Frontal cortex (tissue), 4 donors: ENCODE data around the gene GCNA. TPM values are rescaled to one million over a fixed set of nuclear protein-coding genes. Genes with fewer than 3 reads are reported as not detected.

ENCODE experiments used
- DNase-seq, 2 donors: peaks; one replicate each; pipeline ENCODE4 v3.0.0; 2012; ENCODE audit warnings: low spot score in 2 of 2
- FAIRE-seq: peaks from 2 replicates; lab custom pipeline; 2012; peaks lifted over from hg19 to GRCh38; lab: Jason Lieb, UNC
- total RNA-seq: library from RNA; depleted of rRNA; stranded (reverse); fragments of >200 nt; gene quantifications from one replicate; pipeline ENCODE4 v1.2.3, GENCODE V29; 2014
- donor health status: control.
- donor health status: control.
- donor health status: control.

The GCNA gene
- total RNA-seq: 2.0 TPM

GRCh38 chrX:71578253-71579135 is at the start of gene GCNA:
Gene GCNA (plus strand): TSS chrX:71578437. CDS start chrX:71580822, 2,385 bp downstream.
- DNase-seq (no peak), FAIRE-seq (no peak)

DNA sequence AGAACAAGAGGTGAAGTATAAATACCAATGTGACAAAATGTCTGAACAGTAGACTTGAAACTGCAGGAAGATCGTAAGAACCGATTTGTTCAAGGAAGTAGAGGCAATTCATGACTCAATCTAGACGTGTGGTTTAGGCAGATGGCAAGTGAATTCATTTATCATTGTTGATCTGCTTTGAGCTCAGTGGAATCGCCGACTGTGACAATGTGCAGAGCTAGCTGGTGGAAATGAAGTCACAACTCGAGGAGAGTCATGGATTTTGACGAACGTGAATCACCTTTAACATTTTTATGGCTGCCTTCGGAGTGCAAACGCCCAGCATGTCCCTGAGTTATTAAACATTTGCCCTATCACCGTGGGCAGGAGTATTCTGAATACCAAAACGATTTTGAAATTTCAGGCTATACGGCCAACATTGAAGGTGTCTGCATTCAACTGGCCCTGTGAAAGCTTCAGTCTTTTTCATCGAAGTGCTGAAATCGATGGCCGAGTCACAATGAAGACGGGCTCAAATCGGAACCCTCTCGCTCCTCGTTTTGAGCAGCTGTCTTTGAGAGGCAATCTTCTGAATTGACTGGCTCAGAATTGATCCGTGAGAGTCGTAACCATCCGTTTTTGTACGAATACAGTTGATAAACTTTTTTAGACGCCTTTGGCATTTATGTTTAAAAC is 46.0 kb upstream of the GCNA start:
- FAIRE-seq (no peak), DNase-seq (no peak)

DNA sequence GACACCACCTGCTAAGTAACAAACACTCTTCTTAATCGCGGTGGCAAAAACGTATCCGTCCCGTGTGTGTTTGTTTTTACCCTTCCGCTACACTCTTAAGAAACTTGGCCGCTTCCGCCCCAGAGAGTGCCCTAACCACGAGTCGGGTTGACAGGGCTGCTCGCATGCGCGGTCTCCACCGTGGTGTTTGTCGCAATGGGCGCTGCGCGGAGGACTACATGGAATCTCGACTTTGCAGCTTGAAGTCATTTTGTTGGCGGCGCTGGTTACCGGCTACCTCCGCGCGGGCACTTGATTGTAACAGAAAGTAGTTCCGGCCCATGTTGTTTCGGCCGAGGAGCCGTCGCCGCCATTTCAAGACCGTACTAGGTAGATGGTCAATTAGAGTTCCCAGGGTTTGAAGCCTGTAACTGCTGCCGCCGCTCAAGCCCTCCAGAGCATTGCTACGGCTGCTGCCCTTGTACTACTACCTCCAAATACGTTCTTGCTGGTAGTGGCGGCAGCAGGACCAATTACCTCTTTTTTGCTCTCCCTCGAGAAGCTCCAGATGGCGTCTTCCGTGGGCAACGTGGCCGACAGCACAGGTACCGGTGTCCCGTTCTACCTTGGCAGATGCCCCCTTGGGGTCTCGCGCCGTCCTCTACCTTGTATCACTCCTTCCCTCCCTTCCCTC is 45.3 kb upstream of the GCNA start, which contains the start of gene OGT:
TSS of gene OGT (plus strand) at position 352 of the 673 bp plus-strand sequence. CDS start at position 548, 196 bp downstream.
- no peak for FAIRE-seq
- DNase-seq: peak; percentile 33 to 49

DNA sequence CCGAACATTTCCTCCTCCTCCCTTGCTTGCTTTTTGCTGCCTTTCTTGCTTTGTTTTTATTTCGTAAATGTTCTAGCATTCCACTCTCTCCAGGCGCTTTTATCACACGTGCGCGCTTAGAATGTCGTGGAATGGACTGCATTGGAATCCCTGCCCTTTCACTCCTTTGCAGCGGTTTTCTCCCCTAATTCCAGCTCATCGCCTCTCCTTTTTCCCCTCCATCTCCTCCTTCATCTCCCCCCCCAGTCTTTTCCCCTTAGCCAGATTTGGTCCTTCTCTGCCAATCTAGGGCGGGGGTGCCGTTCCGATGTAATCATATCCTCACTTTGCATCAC is 44.8 kb upstream of the GCNA start:
- no peak for DNase-seq
- no peak for FAIRE-seq

GRCh38 chrX:71533851-71534561 is 44.2 kb upstream of the GCNA start:
- DNase-seq (no peak), FAIRE-seq (no peak)

DNA sequence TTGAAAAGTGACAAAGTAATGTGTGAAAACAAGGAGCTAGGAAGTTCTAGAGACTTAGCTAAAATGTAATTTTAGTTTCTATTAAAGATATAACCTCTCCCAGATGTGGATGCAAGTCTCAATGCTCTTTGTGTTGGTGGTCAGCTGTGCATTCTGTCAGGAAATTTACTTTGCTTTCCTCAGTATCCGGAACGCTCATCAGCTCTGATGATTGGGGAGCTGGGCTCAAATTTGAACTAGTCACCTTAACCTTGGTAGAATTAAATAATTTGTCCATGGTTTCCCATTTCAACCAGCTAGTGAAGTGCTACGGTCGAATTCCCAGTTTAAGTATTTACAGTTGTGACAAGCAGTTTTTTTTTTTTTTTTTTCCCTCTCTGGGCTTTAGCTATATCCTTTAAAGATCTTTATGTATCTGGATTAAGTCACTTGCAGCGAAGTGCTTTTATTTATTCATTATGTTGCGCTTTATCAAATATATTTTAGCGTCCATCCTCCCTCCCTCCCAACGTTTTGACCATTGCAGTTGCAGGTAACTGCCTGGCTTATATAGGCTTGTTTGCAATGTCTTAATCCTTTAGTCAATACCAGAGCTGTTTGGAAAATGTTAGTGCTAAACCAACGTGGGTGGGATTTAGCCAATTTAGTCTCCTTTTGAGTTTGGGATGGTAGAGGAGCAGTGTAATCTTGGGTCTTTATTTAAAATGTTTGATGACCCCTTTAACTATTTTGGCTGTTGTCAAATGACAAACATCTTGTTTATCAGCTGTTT is 43.3 kb upstream of the GCNA start:
- FAIRE-seq (no peak), DNase-seq (no peak)

DNA sequence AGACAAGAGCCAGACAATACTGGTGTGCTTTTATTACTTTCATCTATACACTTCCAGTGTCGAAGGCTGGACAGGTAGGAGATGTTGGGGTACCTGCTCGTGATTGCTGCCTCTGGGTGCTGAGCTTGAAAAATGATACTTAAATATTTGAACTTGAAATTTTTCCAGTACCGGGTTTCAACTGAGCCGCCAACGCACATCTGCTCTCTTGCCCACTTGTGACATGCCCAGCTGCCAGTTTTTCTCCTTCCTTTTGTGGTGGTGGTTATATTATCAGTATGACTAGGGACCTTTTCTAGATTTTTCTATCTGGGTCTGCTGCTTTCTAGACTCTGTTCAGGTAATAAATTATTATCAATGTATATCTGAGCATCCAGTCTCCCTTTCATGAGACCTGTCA is 42.0 kb upstream of the GCNA start:
- DNase-seq: no peak
- no peak for FAIRE-seq

DNA sequence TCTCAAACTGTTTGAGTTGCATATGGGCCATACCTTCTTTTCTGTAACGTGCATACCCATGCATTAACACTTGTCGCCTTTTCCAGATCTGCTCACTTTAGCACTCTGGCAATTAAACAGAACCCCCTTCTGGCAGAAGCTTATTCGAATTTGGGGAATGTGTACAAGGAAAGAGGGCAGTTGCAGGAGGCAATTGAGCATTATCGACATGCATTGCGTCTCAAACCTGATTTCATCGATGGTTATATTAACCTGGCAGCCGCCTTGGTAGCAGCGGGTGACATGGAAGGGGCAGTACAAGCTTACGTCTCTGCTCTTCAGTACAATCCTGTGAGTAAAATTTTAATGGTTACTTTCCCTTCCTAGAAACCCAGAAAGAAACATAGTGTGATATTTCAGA is 40.5 kb upstream of the GCNA start:
- no peak for DNase-seq
- no peak for FAIRE-seq

- FAIRE-seq (no peak), DNase-seq (no peak)
Observed at GRCh38 chrX:71540801-71541200, 37.4 kb upstream of the GCNA start.

GRCh38 chrX:71541210-71542022 is 36.8 kb upstream of the GCNA start:
- DNase-seq (no peak), FAIRE-seq (no peak)

- FAIRE-seq: no peak
- DNase-seq: no peak
Observed at GRCh38 chrX:71542411-71542810, 35.8 kb upstream of the GCNA start.

- DNase-seq (no peak), FAIRE-seq (no peak)
Observed at GRCh38 chrX:71542825-71543224, 35.4 kb upstream of the GCNA start.

DNA sequence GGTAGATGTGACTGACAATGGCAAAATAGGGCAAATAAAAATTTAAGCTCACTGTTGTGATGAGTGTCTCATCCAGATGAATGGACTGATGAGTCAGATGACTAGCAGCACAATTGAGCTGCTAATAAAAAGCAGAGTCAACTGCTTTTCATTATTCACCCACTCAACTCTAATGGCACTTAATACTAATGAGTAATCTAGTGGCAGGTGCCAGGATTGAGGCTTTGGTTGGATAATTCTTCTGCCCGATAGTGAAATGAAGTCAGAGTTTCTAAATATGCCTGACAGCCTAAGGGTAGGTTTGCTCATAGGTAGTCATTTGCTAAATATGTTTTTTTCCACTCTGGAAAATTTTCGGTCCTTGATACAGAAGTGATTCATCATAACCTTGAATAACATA is 34.9 kb upstream of the GCNA start:
- DNase-seq (no peak), FAIRE-seq (no peak)

GRCh38 chrX:71545364-71545763 is 32.9 kb upstream of the GCNA start:
- DNase-seq: no peak
- FAIRE-seq: no peak

DNA sequence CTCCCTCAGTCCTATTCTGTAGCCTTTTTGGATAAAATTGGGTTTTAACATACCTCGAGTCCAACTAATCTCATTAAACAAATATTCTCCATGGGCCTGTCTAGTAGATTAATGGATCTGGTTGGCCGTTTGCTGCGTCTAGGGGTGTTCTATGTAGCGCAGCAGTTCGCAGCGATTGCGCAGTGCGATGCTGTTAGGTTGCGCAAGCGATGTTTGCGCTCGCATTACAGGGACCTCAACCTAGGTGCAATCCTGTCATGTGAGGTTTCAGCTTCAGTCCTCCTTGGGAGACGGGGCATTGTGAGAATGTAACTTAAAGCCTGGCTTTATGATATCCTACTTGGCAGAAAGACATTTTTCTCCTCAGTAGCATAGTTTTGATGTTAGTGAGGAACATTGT is 31.4 kb upstream of the GCNA start:
- DNase-seq (no peak), FAIRE-seq (no peak)

- FAIRE-seq (no peak), DNase-seq (no peak)
Observed at GRCh38 chrX:71547339-71547738, 30.9 kb upstream of the GCNA start.

DNA sequence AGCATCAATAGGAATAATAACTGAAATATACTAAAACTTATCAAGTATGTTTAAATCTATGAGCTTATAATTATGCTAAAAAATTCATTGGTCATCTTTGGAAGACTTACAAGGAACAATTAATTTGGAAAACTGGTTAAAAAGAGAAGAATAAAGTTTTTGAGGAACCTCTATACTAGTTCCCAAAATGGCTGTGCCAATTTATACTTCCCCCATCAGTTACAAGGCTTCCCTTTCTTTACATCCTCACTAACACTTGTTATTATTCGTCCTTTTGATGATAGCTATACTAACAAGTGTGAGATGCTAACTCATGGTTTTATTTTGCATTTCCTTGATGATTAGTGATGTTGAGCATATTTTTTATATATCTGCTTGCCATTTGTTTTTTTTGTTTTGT is 28.3 kb upstream of the GCNA start:
- FAIRE-seq: no peak
- no peak for DNase-seq

DNA sequence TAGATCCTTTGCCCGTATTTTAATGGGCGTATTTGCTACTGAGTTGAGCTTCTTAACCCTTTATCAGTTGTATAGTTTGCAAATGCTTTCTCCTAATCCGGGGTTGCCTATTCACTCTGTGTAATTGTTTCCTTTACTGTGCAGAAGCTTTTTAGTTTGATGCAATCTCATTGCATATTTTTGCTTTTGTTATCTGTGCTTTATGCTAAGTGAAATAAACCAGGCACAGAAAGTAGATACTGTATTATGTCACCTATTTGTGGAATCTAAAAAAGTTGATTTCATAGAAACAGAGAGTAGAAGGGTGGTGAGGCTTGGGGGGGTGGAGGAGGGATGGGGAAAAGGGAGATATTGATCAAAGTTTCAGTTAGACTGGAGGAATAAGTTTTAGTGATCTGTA is 27.7 kb upstream of the GCNA start:
- no peak for FAIRE-seq

DNA sequence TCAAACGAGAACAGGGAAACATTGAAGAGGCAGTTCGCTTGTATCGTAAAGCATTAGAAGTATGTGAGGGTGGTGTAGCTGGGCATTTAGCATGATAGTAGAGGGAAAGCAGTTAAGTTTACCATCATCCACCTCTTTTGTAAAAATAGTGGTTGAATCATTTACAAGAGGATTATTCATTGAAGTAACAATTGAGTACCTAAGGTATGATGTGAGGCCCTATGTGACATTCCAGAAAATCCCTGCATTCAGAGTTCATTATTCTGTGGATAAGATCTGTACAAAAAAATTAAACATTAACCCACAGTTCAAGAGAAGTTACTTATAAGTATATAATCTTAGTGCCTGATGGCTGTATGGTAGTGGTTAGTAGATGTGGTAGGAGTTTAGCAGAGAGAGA is 22.2 kb upstream of the GCNA start:
- DNase-seq (no peak), FAIRE-seq (no peak)

More for the DNA sequence above, 27.7 kb upstream of the GCNA start:
- DNase-seq: no peak
